Caki2 (cell line): ENCODE data around the gene SLC28A1. TPM values are rescaled to one million over a fixed set of nuclear protein-coding genes. Genes with fewer than 3 reads are reported as not detected.
"Not testable (repeated sequence)": the region's sequence is repeated elsewhere in the genome, so short reads cannot be mapped to it uniquely, and the experiment has no call there.

Experiments used
- DNase-seq: peaks from one replicate; pipeline ENCODE4 v3.0.0-alpha.2; 2015; ENCODE audit warnings: low read depth
- in situ Hi-C: cut with HindIII; loops from 2 replicates; pipeline ENCODE4 v1.10.0; 2016; ENCODE audit warnings: low sequenced_read_pairs, low pct_unique_long_range_greater_than_20kb, mixed read lengths
- total RNA-seq: library from RNA; depleted of rRNA; stranded (reverse); fragments of >200 nt; shearing (Covaris generic); gene quantifications from 2 replicates; pipeline ENCODE4 v1.2.3, GENCODE V29; 2014; ENCODE audit warnings: low replicate concordance

Gene SLC28A1
- total RNA-seq, 1 experiment from 2014 or later, result not detected

GRCh38 chr15:84859144-84859543 is 25.3 kb upstream of the SLC28A1 start:
- no peak for DNase-seq
- in situ Hi-C loops, result no loop called here

GRCh38 chr15:84859651-84860050 is 24.8 kb upstream of the SLC28A1 start:
- DNase-seq, result no peak
- in situ Hi-C loops, result no loop called here

DNA sequence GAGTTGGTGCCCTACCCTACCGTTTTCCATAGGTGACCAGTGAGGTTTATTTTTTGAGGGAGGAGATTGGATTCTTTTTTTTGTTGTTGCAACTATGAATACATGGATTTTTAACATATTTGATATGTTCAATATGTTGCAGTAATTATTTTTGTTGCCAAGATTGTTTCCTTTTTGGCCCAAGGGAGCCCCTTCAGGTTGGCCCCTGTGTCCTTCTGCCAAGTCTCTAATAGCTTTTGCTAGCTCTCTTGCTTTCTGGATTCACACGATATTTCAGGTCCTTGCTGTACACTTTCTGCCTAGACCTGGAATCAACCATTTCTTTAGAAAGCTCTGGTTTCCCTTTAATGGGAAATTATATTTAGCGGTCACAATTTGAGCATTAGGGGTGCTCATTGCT is 22.7 kb upstream of the SLC28A1 start:
- in situ Hi-C loops, result no loop called here
- no peak for DNase-seq

GRCh38 chr15:84862214-84862975 is 22.1 kb upstream of the SLC28A1 start:
- in situ Hi-C loops, result no loop called here
- DNase-seq, result no peak

DNA sequence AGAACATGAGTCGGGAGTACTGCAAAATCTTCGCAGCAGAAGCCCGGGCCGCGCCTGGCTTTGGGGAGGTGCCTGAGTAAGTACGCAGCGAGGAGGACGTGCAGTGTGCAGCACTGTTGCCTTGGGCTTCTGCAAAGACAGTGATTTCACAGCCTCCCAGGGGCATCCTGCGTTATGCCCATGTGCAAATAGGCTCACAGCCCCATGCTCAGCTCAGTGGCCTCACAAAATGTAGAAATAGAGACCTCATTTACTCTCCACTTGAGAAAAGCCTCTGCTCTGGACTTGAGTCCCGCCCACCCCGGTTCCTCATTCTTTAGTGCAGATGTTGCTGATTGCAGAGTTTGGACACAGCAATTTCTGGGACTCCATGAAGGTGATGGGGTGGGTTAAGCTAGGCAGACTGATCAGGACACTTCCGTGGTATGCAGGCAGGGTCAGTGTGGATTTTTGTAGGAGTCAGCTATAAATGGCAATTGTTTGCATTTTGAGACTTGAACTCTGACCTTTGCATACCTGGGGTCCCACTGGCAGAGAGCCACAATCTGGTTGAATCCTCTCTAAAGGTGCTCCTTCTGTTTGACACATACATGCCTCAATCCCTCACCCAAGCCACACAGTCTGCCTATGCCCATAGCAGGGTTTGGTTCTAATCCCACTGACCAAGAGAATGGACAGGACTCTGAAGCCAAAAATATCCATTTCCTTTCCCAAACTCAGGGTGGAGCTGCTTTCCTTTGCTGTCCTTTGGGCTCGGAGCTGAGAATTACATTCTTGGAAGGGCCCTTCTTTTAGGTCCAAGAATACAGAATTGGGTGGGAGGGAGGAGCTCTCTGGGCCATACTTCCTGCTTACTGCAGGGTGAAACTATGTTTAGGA is 20.7 kb upstream of the SLC28A1 start:
- in situ Hi-C loops, result no loop called here

GRCh38 chr15:84864444-84864795 is 20.0 kb upstream of the SLC28A1 start:
- in situ Hi-C loops, result no loop called here
- DNase-seq, result no peak

More for the DNA sequence above, 20.7 kb upstream of the SLC28A1 start:
- DNase-seq, result no peak

DNA sequence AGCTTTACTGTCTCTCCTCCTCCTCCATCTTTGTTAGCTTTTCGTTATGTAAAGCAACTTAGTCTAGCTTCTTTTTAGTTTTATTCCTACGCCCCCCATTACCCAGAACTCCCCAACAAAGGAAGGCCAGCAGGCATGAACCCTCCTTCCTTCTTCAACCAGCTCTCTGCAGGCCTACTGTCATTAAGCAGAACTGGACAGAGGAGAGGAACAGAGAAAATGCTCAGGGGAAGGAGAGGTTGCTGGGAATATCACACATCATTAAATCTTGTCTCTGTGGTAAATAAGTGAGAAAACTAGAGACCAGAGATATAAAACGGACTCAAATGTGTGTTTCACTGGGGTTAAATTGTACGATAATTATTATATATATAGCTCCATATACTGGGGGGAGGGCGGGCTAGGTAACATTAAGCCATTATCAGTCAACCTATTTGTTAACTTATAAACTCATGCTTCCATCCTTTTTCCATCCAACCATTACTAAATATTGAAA is 19.3 kb upstream of the SLC28A1 start:
- DNase-seq, result no peak
- in situ Hi-C loops, result no loop called here

GRCh38 chr15:84868037-84868880 is 16.2 kb upstream of the SLC28A1 start:
- DNase-seq, result no peak
- in situ Hi-C loops, result no loop called here

GRCh38 chr15:84869510-84869909 is 15.0 kb upstream of the SLC28A1 start:
- in situ Hi-C loops, result no loop called here
- DNase-seq, result no peak

- in situ Hi-C loops, result no loop called here
These were observed 13.0 kb upstream of the SLC28A1 start for GRCh38 chr15:84871428-84871985.

DNA sequence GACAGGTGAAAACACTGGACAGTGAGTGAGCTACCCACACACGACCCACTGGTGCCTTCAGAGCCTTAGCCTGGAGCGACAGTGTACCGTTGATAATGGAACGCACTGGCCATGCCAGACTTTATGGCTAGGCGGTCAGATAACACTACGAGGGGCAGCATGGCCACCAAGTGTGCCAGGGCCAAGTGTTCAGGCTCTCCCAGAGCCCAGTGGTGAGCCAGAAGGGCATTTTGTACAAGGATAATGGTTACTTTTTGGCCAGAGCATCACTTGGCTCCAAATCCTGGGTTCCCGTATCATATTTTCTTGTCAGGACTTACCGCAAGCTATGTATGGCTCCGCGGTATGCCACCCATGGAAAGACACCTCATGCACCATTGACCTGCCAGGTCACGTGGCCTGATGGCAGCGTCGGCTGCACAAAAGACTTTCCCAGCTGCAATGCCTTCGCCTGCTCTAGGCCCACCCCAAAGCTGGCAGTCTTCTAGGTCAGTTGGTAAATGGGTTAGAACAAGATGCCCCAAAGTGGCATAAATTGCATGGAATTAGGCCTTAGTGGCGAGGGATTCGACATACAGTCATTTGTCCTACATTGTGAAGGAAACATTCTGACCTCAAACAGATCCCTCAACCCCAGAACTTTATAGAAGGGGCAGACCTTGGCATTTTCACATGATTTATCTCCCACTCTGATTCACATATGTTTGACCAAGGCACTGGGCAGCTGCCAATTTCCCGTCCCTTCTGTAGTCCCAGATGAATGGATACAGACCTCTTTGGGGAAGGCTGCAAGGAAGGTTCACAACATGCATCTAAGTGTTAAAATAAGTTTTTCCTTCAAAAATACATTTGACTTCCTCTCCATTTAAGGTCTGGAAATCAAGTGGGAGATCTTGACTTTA is 12.2 kb upstream of the SLC28A1 start:
- no peak for DNase-seq
- in situ Hi-C loops, result no loop called here

More at GRCh38 chr15:84871428-84871985, 13.0 kb upstream of the SLC28A1 start:
- DNase-seq, result no peak

- in situ Hi-C loops, result no loop called here
- DNase-seq, result no peak
These were observed 10.5 kb upstream of the SLC28A1 start for GRCh38 chr15:84873997-84874396.

- in situ Hi-C loops, result no loop called here
These were observed 9.3 kb upstream of the SLC28A1 start for GRCh38 chr15:84874981-84875699.

DNA sequence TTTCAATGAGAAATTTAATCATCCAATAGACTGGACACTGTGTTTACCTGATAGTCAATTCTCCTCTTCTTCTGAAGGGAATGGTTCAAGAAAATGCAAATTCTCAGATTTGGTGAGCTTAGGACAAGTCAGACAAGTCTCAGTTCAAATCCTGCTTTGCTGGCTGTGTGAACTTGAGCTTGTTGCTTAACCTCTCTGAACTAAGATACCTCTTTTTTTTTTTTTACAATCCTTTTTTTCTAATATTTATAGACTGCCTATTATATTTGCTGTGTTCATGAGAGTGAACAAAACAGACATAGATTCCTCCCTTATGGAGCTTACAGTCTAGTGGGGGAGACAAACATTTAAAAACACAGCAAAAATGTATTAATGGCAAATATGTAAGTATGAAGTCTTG is 8.2 kb upstream of the SLC28A1 start:
- DNase-seq, result no peak
- in situ Hi-C loops, result no loop called here

More at GRCh38 chr15:84874981-84875699, 9.3 kb upstream of the SLC28A1 start:
- DNase-seq, result no peak

DNA sequence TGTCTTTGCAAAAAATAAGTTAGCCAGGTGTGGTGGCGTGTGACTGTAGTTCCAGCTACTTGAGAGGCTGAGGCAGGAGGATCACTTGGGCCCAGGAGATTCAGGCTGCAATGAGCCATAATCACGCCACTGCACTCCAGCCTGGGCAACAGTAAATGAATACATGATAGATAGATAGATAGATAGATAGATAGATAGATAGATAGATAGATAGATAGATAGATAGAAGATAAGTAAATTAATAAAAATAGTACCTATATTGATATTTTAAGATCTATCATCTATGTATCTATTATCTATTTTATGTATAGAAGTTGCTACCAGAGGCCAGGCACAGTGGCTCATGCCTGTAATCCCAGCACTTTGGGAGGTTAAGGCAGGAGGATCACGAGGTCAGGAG is 6.8 kb upstream of the SLC28A1 start:
- in situ Hi-C loops, result not testable (repeated sequence)

GRCh38 chr15:84878504-84878903 is 6.0 kb upstream of the SLC28A1 start:
- DNase-seq, result peak; percentile 24
- in situ Hi-C loops, result no loop called here

More for the DNA sequence above, 6.8 kb upstream of the SLC28A1 start:
- DNase-seq, result not testable (repeated sequence)
